ENCODE measurements around the gene KCNJ16.

Gene KCNJ16

DNA sequence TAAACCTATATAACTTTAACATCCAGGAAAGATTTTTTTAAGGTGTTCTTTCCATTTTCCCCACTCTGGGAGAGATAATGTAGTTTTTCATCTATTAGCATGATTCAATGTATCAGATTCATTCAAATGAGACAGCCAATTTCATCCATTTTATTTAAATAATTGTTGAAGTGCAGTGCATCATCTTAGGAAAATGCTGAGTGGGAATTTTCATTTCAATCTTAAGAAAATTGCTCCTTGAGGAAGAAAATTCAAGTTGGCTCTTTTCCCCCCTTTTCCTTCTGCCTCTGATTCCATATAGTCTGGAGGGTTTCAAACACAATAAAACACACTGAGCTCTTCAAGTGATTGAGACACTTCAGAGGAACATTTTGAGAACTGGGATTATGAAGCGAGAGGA lies 3.4 kb upstream of the KCNJ16 start:
- Histone ChIP-seq H3K9me3 (ENCODE audit: insufficient read depth, low read depth, low read length) (no peaks in the 10 kb centered on the region), H3K27ac (ENCODE audit: low read length) (no peak overlapping the region), H3K4me1 (ENCODE audit: insufficient read depth, low read length) (peaks cover 11% of the 10 kb centered on the region; the same call in 1 of the 2 replicates), H3K9ac (ENCODE audit: low read depth, low read length) (no peak overlapping the region), H3K27me3 (ENCODE audit: insufficient read depth, low read length) (no peaks in the 10 kb centered on the region), H3K36me3 (ENCODE audit: insufficient read depth, low read depth, low read length) (no peaks in the 10 kb centered on the region), H3K4me3 (ENCODE audit: low read length) (no peak overlapping the region)

DNA sequence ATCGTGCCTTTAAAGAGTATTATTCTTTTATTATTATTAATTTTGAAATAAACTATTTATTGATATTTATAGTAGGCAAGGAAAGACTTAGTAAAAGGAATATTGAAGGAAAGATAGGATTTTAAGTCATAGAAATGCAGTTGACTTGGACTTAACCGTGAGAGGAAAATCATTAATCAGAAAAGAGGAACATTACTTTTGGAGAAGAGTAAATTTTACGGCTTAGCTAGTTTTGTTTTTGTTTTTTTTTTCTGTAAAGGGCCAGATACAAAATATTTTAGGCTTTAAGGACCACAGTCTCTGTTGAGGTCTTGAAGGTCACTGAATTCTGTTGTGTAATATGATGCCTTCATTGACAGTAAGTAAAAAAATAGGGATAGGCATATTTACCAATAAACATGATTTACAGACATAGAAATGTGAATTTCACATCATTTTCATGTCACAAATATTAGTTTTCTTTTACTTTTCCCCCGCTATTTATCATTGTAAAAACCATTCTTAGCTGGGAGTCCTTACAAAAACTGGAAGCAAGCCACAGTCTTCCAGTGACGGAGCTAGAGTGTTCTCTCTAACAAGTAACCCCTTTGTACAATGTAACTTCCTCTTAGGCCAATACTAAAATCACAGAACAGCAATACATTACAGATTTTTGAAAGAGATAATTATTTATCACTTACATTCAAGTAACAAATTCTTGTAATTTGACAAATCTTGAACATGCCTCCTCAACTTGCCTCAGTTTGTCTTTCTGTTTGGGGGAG lies 2.3 kb upstream of the KCNJ16 start:
- H3K27me3 ChIP-seq (ENCODE audit: insufficient read depth, low read length), result no peaks in the 10 kb centered on the region
- no peaks in the 10 kb centered on the region for H3K36me3 ChIP-seq (ENCODE audit: insufficient read depth, low read depth, low read length)
- no peaks in the 10 kb centered on the region for H3K9me3 ChIP-seq (ENCODE audit: insufficient read depth, low read depth, low read length)
- H3K27ac ChIP-seq (ENCODE audit: low read length), result no peak overlapping the region
- H3K9ac ChIP-seq (ENCODE audit: low read depth, low read length), result no peak overlapping the region
- H3K4me1 ChIP-seq (ENCODE audit: insufficient read depth, low read length), result peaks cover 11% of the 10 kb centered on the region; the same call in 1 of the 2 replicates
- H3K4me3 ChIP-seq (ENCODE audit: low read length), result no peak overlapping the region

- Histone ChIP-seq H3K36me3 (ENCODE audit: insufficient read depth, low read depth, low read length) (no peaks in the 10 kb centered on the region), H3K27me3 (ENCODE audit: insufficient read depth, low read length) (no peaks in the 10 kb centered on the region), H3K27ac (ENCODE audit: low read length) (no peak overlapping the region), H3K4me3 (ENCODE audit: low read length) (no peak overlapping the region), H3K9ac (ENCODE audit: low read depth, low read length) (no peak overlapping the region), H3K4me1 (ENCODE audit: insufficient read depth, low read length) (peaks cover 11% of the 10 kb centered on the region; the same call in 1 of the 2 replicates), H3K9me3 (ENCODE audit: insufficient read depth, low read depth, low read length) (no peaks in the 10 kb centered on the region)
Measured at GRCh38 chr17:70073310-70073709, 1.7 kb upstream of the KCNJ16 start.

DNA sequence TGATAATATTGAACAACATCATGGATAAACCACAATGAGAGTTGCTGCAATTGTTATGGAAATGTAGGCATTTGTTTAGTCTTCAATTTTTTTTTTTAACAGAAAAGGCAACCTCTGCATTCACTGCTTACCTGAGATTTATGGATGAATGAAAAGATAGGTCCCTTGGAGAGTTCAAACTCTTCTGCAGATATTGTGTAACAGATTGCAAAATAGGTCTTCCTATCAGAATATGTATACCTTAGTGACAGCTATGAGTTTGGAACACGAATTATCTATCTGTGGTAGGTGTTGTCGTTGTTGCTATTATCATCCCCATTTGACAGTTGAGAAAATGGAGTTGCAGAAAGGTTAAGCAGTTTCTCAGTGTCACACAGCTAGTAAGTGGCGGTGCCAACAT lies 1.2 kb upstream of the KCNJ16 start:
- Histone ChIP-seq H3K27ac (ENCODE audit: low read length) (no peak overlapping the region), H3K9ac (ENCODE audit: low read depth, low read length) (no peak overlapping the region), H3K9me3 (ENCODE audit: insufficient read depth, low read depth, low read length) (no peaks in the 10 kb centered on the region), H3K4me1 (ENCODE audit: insufficient read depth, low read length) (peaks cover 11% of the 10 kb centered on the region; the same call in 1 of the 2 replicates), H3K36me3 (ENCODE audit: insufficient read depth, low read depth, low read length) (no peaks in the 10 kb centered on the region), H3K4me3 (ENCODE audit: low read length) (no peak overlapping the region), H3K27me3 (ENCODE audit: insufficient read depth, low read length) (no peaks in the 10 kb centered on the region)

- no peak overlapping the region for H3K27ac ChIP-seq (ENCODE audit: low read length)
Measured at GRCh38 chr17:70074236-70074830, 692 bp upstream of the KCNJ16 start.

DNA sequence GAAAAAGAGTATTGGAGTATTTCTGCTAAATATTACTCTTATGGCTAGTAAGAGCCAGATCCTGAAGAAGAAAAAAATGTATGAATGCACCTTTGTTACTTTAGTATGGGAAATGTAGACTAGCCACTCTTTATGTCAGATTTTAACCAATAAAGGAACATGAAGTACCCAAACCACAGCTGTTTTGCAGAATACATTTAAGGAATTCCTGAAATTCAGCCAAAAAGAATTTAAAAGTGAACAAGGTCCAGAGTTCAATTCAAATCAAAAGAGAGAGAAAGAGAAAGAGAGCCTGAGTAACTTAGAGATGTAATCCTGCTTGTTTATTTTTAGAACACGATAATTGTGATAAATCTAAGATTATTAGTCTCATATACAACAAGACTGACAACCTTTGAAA lies 1.2 kb downstream of the KCNJ16 start:
- H3K36me3 ChIP-seq (ENCODE audit: insufficient read depth, low read depth, low read length), result no peaks in the 10 kb centered on the region
- H3K27ac ChIP-seq (ENCODE audit: low read length), result no peak overlapping the region
- H3K27me3 ChIP-seq (ENCODE audit: insufficient read depth, low read length), result no peaks in the 10 kb centered on the region
- H3K4me1 ChIP-seq (ENCODE audit: insufficient read depth, low read length), result no peaks in the 10 kb centered on the region
- no peak overlapping the region for H3K9ac ChIP-seq (ENCODE audit: low read depth, low read length)
- H3K4me3 ChIP-seq (ENCODE audit: low read length), result no peak overlapping the region
- H3K9me3 ChIP-seq (ENCODE audit: insufficient read depth, low read depth, low read length), result no peaks in the 10 kb centered on the region

More at GRCh38 chr17:70074236-70074830, 692 bp upstream of the KCNJ16 start:
- Histone ChIP-seq H3K27me3 (ENCODE audit: insufficient read depth, low read length) (no peaks in the 10 kb centered on the region), H3K9me3 (ENCODE audit: insufficient read depth, low read depth, low read length) (no peaks in the 10 kb centered on the region), H3K4me3 (ENCODE audit: low read length) (no peak overlapping the region), H3K9ac (ENCODE audit: low read depth, low read length) (no peak overlapping the region), H3K4me1 (ENCODE audit: insufficient read depth, low read length) (peaks cover 11% of the 10 kb centered on the region; the same call in 1 of the 2 replicates), H3K36me3 (ENCODE audit: insufficient read depth, low read depth, low read length) (no peaks in the 10 kb centered on the region)

- H3K36me3 ChIP-seq (ENCODE audit: insufficient read depth, low read depth, low read length), result no peaks in the 10 kb centered on the region
- H3K4me3 ChIP-seq (ENCODE audit: low read length), result no peak overlapping the region
- H3K4me1 ChIP-seq (ENCODE audit: insufficient read depth, low read length), result no peaks in the 10 kb centered on the region
- no peak overlapping the region for H3K9ac ChIP-seq (ENCODE audit: low read depth, low read length)
- no peak overlapping the region for H3K27ac ChIP-seq (ENCODE audit: low read length)
- no peaks in the 10 kb centered on the region for H3K9me3 ChIP-seq (ENCODE audit: insufficient read depth, low read depth, low read length)
- no peaks in the 10 kb centered on the region for H3K27me3 ChIP-seq (ENCODE audit: insufficient read depth, low read length)
Measured at GRCh38 chr17:70076831-70077230, 1.8 kb downstream of the KCNJ16 start.

- Histone ChIP-seq H3K9ac (ENCODE audit: low read depth, low read length) (no peak overlapping the region), H3K9me3 (ENCODE audit: insufficient read depth, low read depth, low read length) (no peaks in the 10 kb centered on the region), H3K4me3 (ENCODE audit: low read length) (no peak overlapping the region), H3K36me3 (ENCODE audit: insufficient read depth, low read depth, low read length) (no peaks in the 10 kb centered on the region), H3K27me3 (ENCODE audit: insufficient read depth, low read length) (no peaks in the 10 kb centered on the region), H3K27ac (ENCODE audit: low read length) (no peak overlapping the region), H3K4me1 (ENCODE audit: insufficient read depth, low read length) (no peaks in the 10 kb centered on the region)
Measured at GRCh38 chr17:70078549-70078948, 3.5 kb downstream of the KCNJ16 start.

DNA sequence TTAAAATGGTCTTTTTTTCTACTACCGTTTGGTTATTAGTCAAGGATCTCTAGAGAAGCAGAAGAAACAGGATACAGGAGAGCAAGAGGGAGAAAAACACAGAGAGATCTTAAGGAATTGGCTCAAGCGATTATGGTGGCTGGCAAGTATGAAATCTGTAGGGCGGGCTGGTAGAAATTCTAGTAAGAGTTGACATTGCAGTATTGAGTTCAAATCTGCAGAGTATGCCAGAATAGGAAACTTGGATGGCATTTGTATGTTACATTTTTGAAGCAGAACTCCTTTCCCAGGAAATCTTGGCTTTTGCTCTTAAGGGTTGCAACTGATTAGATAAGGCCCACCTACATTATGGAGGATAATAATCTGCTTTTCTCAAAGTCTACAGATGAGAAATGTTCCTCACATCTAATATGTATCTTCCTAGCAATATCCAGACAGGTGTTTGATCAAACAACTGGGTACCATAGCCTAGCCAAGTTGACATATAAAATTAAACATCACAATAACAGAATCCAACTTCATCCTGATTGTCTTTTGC lies 4.0 kb downstream of the KCNJ16 start:
- Histone ChIP-seq H3K4me1 (ENCODE audit: insufficient read depth, low read length) (no peaks in the 10 kb centered on the region), H3K9ac (ENCODE audit: low read depth, low read length) (no peak overlapping the region), H3K27me3 (ENCODE audit: insufficient read depth, low read length) (no peaks in the 10 kb centered on the region), H3K27ac (ENCODE audit: low read length) (no peak overlapping the region), H3K9me3 (ENCODE audit: insufficient read depth, low read depth, low read length) (no peaks in the 10 kb centered on the region), H3K36me3 (ENCODE audit: insufficient read depth, low read depth, low read length) (no peaks in the 10 kb centered on the region), H3K4me3 (ENCODE audit: low read length) (no peak overlapping the region)

- Histone ChIP-seq H3K36me3 (ENCODE audit: insufficient read depth, low read depth, low read length) (no peaks in the 10 kb centered on the region), H3K27me3 (ENCODE audit: insufficient read depth, low read length) (no peaks in the 10 kb centered on the region), H3K4me1 (ENCODE audit: insufficient read depth, low read length) (no peaks in the 10 kb centered on the region), H3K27ac (ENCODE audit: low read length) (no peak overlapping the region), H3K4me3 (ENCODE audit: low read length) (no peak overlapping the region), H3K9me3 (ENCODE audit: insufficient read depth, low read depth, low read length) (no peaks in the 10 kb centered on the region), H3K9ac (ENCODE audit: low read depth, low read length) (no peak overlapping the region)
Measured at GRCh38 chr17:70080541-70081347, 5.7 kb downstream of the KCNJ16 start.

GRCh38 chr17:70081885-70082284 lies 6.9 kb downstream of the KCNJ16 start:
- no peaks in the 10 kb centered on the region for H3K4me1 ChIP-seq (ENCODE audit: insufficient read depth, low read length)
- no peak overlapping the region for H3K4me3 ChIP-seq (ENCODE audit: low read length)
- H3K27me3 ChIP-seq (ENCODE audit: insufficient read depth, low read length), result no peaks in the 10 kb centered on the region
- no peak overlapping the region for H3K9ac ChIP-seq (ENCODE audit: low read depth, low read length)
- no peaks in the 10 kb centered on the region for H3K9me3 ChIP-seq (ENCODE audit: insufficient read depth, low read depth, low read length)
- H3K27ac ChIP-seq (ENCODE audit: low read length), result no peak overlapping the region
- H3K36me3 ChIP-seq (ENCODE audit: insufficient read depth, low read depth, low read length), result no peaks in the 10 kb centered on the region
